Activated T-cell treated with anti-CD3 and anti-CD28 coated beads for 1 hour (primary cell): ENCODE measurements around the gene PTGR3.

ENCODE experiments used
- DNase-seq: peaks from one replicate; pipeline ENCODE4 v3.0.0-alpha.2; 2020; ENCODE audit warnings: low read depth

The PTGR3 gene

GRCh38 chr18:75214766-75215510 is 6.0 kb upstream of the PTGR3 start:
- DNase-seq: no peak

- no peak for DNase-seq
These were observed 5.4 kb upstream of the PTGR3 start for GRCh38 chr18:75214332-75214690.

GRCh38 chr18:75213611-75214331 is 4.8 kb upstream of the PTGR3 start:
- no peak for DNase-seq

GRCh38 chr18:75212751-75213090 is 3.8 kb upstream of the PTGR3 start:
- no peak for DNase-seq

GRCh38 chr18:75211953-75212750 is 3.2 kb upstream of the PTGR3 start:
- DNase-seq: no peak

- no peak for DNase-seq
These were observed 2.6 kb upstream of the PTGR3 start for GRCh38 chr18:75211626-75211952.

- no peak for DNase-seq
These were observed 2.2 kb upstream of the PTGR3 start for GRCh38 chr18:75211002-75211621.

- peak; percentile 26 for DNase-seq
These were observed 1.5 kb upstream of the PTGR3 start, which contains the start of gene TSHZ1 for GRCh38 chr18:75210274-75211001. TSS of gene TSHZ1 (plus strand) at chr18:75210797. CDS start at chr18:75211877, 1,080 bp downstream.

- no peak for DNase-seq
These were observed 966 bp upstream of the PTGR3 start for GRCh38 chr18:75209951-75210258.

GRCh38 chr18:75208836-75209128 is 157 bp downstream of the PTGR3 start:
- no peak for DNase-seq

GRCh38 chr18:75208155-75208835 is 644 bp downstream of the PTGR3 start:
- peak; percentile 26 for DNase-seq

GRCh38 chr18:75207310-75208154 is 1.4 kb downstream of the PTGR3 start:
- no peak for DNase-seq

GRCh38 chr18:75206452-75207309 is 2.3 kb downstream of the PTGR3 start:
- no peak for DNase-seq

- DNase-seq: no peak
These were observed 3.3 kb downstream of the PTGR3 start for GRCh38 chr18:75205514-75206132.

GRCh38 chr18:75204732-75205513 is 4.0 kb downstream of the PTGR3 start:
- no peak for DNase-seq

GRCh38 chr18:75204269-75204731 is 4.6 kb downstream of the PTGR3 start:
- no peak for DNase-seq

- DNase-seq: no peak
These were observed 5.3 kb downstream of the PTGR3 start for GRCh38 chr18:75203416-75204268.
